ENCODE measurements around the gene MACROD2. TPM values are rescaled to one million over a fixed set of nuclear protein-coding genes. Genes with fewer than 3 reads are reported as not detected.

MACROD2 gene
- total RNA-seq, 1 experiment from 2014 or later: not detected

DNA sequence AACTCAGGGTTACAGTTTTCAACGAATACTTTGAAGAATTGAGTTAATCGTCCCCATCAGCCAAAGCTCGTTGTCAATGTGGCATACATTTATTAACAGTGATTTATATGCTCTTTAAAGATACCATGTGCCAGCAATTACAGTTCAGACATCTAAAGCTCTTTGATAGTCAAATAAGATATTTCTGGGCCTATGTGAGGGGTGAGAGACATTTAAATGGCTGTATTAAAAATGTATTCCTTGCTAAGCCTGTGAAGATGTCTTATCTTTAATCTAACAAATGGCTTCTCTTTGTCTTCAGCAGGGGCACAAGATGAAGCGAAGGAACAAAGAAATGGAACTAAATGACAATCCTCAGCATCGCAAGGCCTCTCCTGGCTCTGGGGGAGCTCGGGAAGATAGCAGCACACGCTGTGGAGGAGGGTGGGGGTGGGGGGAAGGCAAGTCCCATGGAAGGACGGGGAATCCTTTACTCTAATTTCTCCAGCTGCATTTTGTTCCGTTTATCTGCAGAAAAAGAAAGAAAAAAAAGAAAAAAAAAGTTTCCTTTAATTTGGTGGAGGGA is 2054.3 kb downstream of the MACROD2 start:
- in situ Hi-C loops (cut with HindIII; ENCODE audit: low sequenced_read_pairs): no loop called here
- DNase-seq (ENCODE audit: low spot score): no peak

DNA sequence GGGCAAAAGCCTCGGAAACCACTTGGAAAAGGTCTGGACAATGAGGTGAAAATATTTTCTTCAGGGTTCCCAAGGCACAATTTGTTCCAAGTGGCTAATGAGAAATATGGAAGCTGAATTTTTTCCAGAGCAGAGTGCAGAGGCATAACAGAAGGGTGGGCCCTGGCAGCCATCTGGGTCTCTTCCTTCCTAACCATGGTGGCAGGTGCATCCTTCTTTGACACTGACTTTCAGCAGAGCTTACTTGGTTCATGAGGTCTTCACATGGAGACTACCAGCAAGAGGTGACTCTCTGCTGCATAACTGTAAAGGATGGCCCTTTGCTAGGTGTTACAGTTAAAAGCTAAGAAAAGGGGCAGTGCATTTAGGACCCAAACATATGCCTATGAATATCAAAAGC is 2055.1 kb downstream of the MACROD2 start:
- no peak for DNase-seq (ENCODE audit: low spot score)
- in situ Hi-C loops (cut with HindIII; ENCODE audit: low sequenced_read_pairs): no loop called here

DNA sequence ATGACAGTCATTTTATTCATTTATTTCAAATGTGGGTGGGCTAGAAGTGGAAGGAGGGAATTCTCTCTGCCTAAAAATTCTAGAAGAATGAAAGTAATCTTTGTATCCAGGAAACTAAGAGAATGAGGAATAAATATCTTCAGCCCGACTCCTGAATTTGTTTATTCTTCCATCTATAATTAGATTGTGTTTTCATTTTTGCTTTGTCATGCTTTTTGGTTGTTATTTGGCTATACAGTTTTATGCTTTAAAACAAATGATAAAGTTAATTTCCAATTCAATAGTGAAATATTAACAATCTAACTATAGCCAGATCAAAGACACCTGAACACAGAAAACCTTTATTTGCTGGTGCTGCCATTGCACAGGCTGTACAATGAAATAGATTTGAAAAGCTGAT is 2056.7 kb downstream of the MACROD2 start:
- no peak for DNase-seq (ENCODE audit: low spot score)

DNA sequence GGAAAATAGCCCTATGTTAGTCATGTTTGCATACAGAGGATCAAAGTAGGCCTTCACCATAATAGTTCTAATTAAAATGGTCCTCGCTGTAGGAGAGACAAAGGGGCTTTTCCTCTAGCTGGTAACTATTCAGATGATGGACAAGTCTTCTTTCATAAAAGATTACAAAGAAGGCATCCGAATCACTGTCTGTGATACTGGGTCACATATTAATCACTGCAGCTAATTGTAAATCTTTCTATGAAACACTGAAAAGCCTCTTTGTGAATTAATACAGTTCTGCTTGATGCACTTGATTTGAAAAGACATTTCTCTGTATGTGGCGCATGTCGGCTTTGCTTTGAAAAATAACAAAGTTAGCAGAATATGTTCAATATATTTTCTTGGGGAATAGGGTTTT is 2057.1 kb downstream of the MACROD2 start:
- in situ Hi-C loops (cut with HindIII; ENCODE audit: low sequenced_read_pairs): no loop called here
- no peak for DNase-seq (ENCODE audit: low spot score)

More for the DNA sequence above, 2056.7 kb downstream of the MACROD2 start:
- in situ Hi-C loops (cut with HindIII; ENCODE audit: low sequenced_read_pairs): no loop called here

DNA sequence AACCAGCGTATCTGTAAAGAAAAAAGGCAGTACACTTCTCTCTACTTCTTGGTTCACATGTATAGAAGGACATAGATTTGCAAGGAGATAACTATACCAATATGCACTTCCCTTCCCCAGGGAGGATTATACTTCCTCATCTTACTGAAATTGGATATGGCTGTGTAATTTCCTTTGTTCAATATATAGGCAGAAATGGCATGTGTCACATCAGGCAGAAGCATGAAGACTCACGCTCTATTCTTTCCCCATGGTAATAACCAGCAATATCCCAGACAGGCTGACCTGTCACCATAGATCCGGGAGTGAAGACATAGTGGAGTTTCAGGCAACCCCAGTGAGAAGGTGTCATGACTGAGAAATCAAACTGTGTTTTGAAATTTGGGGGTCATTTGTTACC is 2059.7 kb downstream of the MACROD2 start:
- in situ Hi-C loops (cut with HindIII; ENCODE audit: low sequenced_read_pairs): no loop called here
- DNase-seq (ENCODE audit: low spot score): no peak

DNA sequence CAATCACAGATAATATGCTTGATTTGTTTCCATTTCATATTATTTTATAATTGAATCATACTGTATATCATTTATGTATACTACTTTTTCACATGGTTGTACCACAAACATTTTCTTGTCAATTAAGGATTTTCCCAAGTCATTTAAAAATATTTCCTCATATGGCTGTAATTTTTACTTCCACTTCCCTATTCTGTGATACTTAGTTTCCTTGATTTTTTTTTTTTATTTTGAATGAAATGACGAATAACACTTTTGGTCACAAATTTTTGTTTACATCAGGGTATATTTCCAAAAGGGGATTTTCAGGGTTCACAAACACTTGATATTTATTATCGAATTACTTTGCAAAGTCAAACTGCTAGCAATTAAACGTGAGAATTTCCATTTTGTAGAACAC is 2062.3 kb downstream of the MACROD2 start:
- in situ Hi-C loops (cut with HindIII; ENCODE audit: low sequenced_read_pairs): no loop called here
- DNase-seq (ENCODE audit: low spot score): no peak

DNA sequence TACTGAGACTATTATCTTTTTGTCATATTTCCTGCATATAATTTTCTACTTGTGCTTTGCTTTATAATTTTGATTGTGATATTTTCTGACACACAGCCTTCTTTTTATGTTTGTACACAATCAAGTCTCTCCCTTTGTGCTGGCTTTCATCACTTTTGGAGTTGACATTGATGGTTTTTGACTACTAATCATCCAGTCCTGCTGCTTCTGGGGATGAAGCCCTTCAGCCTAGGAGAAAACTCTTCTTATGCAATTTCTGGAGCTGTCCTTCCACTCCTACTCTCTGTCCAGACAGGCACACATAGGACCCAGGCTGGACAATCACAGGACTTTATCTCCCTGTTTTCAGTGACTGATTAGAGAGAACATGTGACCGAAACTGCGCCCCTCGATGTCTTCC is 2063.0 kb downstream of the MACROD2 start:
- in situ Hi-C loops (cut with HindIII; ENCODE audit: low sequenced_read_pairs): no loop called here
- no peak for DNase-seq (ENCODE audit: low spot score)

DNA sequence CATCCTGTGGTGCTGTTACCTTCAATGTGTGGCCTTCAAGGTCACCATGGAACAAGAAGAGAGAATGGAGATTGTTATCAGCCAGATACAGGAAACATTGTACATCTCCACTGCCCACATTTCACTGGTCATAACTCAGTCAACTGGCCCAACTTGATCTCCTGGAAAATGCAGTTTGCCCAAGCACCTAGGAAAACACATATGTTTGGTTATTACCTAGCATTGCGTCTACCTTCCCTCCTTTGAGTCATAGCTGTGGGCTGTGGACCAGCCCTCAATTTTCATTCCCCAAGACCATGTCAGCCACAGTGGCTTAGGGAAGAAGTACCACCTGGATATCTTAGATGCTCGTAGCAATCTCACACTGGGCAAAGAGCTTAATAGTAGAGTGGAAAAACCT is 2064.5 kb downstream of the MACROD2 start:
- in situ Hi-C loops (cut with HindIII; ENCODE audit: low sequenced_read_pairs): no loop called here
- no peak for DNase-seq (ENCODE audit: low spot score)

DNA sequence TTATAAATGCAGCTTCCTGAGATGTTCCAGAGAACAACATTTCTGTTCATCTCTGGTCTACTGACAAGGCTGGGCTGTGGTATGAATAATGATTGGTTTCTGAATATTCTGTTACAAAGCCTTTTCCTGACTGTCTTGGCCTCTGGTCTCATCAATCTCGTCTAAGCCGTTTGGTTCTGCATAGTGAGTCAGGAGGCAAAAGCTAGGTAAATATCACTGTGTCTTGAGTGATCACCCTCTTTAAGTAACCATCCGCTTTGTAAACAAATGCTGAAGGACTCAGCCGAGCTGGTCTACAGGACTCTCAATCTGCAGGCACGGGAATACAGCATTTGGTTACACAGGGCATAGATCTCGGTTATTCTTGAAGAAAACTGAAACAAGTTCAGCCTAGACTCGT is 2066.0 kb downstream of the MACROD2 start:
- DNase-seq (ENCODE audit: low spot score): no peak

DNA sequence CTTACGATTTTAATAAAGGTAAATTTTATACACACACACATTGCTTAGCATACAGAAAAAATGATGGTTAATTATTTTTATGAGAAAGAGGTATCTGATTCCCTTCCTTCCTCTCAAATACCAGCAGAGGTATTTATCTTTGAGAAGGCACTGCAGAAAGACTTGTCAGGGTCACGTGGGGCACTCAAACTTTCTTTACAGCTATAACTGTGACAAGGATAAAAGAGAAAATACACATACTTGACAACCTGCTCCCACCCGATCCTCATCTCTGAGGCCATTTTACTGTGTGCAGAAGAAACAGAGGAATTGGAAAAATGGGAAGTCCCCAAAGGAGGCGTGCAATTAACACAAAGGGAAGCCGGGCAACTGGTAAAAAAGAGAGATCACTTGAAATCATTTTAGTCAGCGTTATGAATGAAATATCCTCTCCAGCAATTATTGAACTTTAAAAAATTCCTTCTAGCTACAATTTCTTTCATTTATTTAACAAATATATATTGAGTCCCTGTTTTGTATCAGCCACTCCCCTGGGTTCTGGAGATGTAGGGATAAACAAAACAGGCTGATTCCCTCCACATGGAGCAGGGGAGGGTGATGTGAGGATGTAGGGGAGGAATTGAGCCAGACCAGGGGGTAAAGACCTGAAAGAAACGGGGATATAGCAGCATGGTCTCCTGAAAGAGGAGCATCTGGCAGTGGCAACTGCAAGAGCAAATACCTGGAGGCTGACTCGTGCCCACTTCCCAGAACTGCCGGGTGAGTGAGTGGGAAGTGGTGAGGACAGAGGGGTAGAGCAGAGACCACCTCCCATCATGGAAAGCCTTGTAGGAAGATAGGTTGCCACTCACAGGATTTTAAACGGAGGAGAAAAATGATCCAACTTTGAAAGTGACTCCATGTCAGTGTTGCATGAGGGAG is 2067.6 kb downstream of the MACROD2 start:
- DNase-seq (ENCODE audit: low spot score): no peak
- in situ Hi-C loops (cut with HindIII; ENCODE audit: low sequenced_read_pairs): no loop called here

More for the DNA sequence above, 2066.0 kb downstream of the MACROD2 start:
- in situ Hi-C loops (cut with HindIII; ENCODE audit: low sequenced_read_pairs): no loop called here

DNA sequence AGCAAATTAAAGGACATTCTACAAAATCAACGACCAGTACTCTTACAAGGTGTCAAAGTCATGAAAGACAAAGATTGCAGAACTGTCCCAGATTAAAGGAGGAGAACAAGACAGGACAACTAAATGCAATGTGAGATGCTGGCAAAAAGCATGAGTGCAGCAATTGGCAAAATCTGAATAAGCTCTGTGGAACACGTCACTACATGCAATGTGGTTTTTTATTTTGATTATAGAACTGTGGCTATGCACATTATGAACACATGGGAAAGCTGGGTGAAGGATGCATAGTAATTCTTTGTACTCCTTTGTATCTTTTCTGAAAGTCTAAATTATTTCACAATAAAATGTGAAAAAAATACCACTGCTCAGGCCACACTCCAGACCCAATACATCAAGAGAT is 2068.6 kb downstream of the MACROD2 start:
- DNase-seq (ENCODE audit: low spot score): no peak

DNA sequence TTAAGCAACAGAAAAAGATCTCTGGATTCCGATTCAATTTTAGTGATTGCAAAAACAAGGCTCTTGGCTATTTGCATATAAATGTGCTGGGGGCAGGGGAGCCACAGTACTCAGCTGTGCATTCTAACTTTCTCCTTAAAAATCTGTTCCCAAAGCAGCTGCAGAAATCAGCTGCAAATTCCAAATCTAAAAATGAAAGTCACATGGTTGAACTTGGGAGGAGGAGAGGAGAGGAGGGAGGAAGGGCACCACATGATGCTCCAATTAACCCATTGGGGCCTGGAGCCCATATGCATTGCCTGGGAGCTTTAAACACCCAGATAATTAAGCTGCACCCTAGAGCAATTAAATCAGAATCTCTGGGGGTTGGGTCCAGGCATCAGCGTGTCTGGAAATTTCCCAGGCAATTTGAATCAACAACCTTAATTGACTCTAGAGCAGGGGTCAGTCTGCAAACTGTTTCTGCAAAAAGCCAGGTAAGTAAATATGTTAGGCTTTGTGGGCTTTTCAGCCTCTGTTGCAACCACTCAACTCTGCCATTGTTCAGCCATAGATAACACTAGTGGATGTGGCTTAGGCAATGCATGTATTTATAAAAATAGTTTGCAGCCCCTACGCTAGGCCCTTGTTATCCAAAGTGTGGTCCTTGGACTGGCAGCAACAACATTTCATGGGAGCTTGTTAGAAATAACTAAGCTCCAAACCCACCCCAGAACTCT is 2069.8 kb downstream of the MACROD2 start:
- no peak for DNase-seq (ENCODE audit: low spot score)
- in situ Hi-C loops (cut with HindIII; ENCODE audit: low sequenced_read_pairs): no loop called here

More for the DNA sequence above, 2068.6 kb downstream of the MACROD2 start:
- in situ Hi-C loops (cut with HindIII; ENCODE audit: low sequenced_read_pairs): no loop called here

DNA sequence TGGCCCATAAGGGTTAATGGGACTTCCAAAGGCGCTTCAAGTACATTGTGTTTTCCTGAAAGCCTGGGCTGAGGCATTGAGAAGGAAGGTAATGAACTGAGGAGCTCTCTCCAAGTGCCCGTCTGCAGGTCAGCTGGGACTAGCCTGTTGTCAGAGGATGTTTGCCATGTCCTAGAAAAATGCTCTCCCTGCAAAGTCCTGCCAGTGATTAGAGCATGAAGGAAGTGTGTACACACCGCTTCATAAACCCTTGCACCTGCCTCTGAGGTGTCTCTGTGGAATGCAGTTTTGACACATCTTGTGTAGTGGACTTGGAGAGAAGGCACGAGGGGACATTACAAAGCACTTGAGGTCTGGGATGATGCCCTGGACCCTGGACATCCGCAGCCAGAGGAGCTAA is 2071.3 kb downstream of the MACROD2 start:
- in situ Hi-C loops (cut with HindIII; ENCODE audit: low sequenced_read_pairs): no loop called here
- peak; percentile 61 for DNase-seq (ENCODE audit: low spot score)

DNA sequence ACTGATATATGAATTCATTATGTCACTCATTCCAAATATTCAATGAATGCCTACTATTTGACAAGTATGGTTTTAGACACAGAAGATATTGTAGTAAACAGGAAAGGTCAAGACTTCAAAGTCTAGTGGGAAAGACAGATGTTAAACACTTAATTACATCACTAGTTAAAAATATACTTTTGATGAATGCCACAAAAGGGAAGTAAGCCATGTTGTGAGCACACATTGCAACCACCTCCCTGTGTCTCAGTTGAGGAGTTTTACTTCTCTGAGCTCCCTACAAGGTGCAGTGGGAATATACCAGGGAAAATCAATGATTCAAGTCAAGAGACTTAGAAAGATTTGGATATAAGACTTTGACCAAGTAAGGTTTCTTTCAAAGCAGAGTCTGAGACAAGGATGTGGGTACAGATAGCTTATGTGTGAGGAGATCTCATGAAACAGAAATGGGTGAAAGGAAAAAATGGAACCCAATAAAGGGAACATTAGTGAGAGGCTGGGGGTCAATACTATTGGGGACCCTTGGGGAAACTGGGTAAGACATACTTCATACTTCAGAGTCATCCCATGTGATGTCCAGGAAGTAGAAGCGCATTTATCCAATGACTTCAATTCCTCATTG is 2074.2 kb downstream of the MACROD2 start:
- in situ Hi-C loops (cut with HindIII; ENCODE audit: low sequenced_read_pairs): no loop called here
- DNase-seq (ENCODE audit: low spot score): no peak

DNA sequence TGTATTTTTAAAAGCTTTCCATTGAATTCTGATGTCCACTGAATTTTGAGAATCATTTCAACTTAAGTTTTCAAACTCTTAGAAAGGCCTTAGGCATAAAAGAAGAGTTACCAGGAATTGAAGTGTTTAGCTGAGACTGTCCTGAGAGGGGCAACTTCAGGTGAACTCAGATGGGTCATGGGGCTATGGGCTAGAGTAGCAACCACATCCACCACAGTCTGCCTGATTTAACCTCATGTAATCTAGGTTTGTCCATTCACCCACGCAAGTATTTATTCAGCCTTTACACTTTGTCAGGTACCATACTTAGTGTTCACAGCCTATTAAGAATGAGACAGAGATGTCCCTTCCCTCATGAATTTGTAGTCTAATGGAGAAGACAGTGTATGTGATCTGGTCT is 2076.9 kb downstream of the MACROD2 start:
- in situ Hi-C loops (cut with HindIII; ENCODE audit: low sequenced_read_pairs): no loop called here
- DNase-seq (ENCODE audit: low spot score): no peak

DNA sequence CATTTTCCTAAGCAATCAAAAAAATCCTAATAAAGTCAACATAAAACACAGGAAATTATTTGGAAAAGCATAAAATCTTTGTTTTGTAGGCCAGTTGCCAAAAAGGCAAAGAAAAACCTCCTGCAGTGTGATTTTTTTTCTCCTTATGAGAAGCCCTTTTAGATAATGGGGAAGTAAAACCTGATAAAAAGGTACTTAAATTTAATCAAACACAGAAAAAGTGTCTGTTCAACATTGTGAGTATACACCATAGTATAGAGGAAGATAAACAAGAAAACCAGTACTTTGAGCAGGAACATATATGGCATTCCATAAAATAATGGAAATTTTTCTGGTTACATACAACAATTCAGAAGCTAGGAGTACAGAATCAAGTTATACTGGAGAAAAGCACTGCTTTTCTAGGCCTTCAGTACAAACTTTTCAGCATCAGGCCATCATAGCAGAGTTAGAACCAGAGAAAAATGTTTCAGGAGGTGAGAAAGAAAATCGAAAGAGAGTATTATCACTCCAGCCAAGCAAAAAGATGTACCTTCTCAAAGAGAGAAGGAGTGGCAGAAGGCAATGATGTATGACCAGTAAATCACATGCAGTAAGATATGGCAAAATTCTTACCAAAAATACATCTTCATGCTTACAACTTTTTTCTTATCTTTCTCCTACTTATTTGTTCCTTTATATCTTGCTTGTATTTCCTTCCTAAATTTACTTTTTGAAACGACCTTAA is 2083.0 kb downstream of the MACROD2 start:
- in situ Hi-C loops (cut with HindIII; ENCODE audit: low sequenced_read_pairs): no loop called here
- no peak for DNase-seq (ENCODE audit: low spot score)

DNA sequence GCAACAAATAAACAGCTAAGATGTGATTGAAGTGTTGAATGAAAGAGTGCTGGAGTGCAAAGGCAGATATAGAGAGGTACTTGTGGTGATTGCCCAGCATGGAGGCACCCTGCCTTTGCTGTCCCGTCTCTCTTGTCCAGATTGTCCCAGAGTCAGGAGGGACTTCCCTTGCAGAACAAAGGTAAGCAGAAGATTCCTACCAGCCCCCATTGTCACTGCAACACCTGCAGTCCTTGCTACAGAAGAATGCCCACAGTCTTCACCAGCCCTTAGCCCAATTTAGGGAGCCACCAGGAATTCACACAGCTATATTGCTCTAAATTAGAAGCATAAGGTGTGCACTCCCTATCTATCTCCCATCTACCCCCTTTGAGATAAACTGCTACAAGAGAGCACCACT is 2086.1 kb downstream of the MACROD2 start:
- in situ Hi-C loops (cut with HindIII; ENCODE audit: low sequenced_read_pairs): no loop called here
- DNase-seq (ENCODE audit: low spot score): no peak

DNA sequence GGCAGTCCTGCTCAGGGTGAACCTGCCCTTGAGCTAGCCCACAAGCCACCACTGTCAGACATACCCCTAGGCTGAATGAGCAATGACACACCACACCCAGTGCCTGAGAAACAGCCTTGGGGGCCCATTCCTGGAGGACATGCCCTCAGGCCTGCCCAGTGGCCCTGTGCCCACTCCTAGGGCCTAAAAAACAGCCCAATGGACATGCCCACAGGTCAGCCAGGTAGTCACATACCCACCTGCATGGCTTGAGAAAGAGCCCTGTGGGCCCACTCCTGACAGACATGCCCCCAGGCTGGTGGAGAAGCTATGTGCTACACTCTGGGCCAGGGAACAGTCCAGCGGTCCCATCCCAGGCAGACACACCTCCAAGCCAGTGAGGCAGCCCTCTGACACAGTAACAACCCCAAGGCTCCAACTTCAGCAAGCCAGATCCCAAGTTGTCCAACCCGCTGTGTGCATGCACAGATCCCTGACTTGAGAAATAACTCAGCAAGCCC is 2086.8 kb downstream of the MACROD2 start:
- in situ Hi-C loops (cut with HindIII; ENCODE audit: low sequenced_read_pairs): no loop called here

More for the DNA sequence above, 2086.8 kb downstream of the MACROD2 start:
- no peak for DNase-seq (ENCODE audit: low spot score)

Measured in G401 (cell line).